ENCODE measurements around the gene ODAD2.

Gene ODAD2

DNA sequence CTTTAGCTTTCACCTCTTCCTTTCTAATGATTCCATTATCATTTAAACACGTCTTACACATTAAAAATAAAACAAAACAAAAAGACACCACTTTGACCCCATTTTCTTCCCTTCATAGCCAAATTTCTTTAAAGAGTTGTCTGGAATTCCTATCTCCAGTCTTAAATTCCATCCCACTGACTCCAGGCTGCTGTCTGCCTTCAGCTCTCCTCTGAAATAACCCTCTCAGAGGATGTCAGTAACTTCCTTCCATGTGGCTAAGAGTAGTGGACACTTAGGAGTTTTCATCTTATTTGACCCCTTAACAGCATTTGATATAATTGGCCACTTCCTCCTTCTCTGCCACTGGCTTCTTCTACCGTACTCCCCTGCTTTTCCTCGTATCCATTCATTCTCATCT is 183.6 kb downstream of the ODAD2 start:
- Histone ChIP-seq H3K36me3 (ENCODE audit: control insufficient read depth, insufficient read depth, low read length) (no peaks in the 10 kb centered on the region), H3K4me3 (ENCODE audit: low read depth, low read length) (no peak overlapping the region), H3K9me3 (ENCODE audit: control insufficient read depth, insufficient read depth, low read length) (no peaks in the 10 kb centered on the region), H3K27me3 (ENCODE audit: control insufficient read depth, insufficient read depth, low read length) (no peaks in the 10 kb centered on the region), H3K9ac (ENCODE audit: low read depth, low read length) (no peak overlapping the region), H3K27ac (ENCODE audit: low read depth, low read length) (no peak overlapping the region), H3K4me1 (ENCODE audit: control insufficient read depth, insufficient read depth, low read length) (peaks cover 8% of the 10 kb centered on the region)

DNA sequence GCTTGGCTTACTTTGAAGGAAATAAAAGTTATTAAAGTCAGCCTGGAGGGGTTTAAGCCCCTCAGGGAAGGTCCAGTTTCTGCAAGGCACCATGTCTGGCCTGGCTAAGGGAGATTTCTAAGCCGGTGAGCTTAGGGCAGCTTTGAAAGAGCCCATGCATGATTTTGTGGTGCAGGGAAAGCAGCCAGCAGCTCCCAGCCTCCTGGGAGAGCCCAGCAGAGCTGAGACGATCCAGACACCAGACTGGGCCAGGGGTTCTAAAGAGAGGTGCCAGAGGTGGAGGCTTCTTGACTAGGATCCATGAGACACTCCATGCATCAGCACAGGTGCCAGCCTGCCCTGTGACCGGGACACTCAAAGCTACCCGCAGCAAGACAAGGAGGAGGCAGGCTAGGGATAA is 193.7 kb downstream of the ODAD2 start:
- no peak overlapping the region for H3K27ac ChIP-seq (ENCODE audit: low read depth, low read length)
- no peak overlapping the region for H3K9ac ChIP-seq (ENCODE audit: low read depth, low read length)
- H3K4me1 ChIP-seq (ENCODE audit: control insufficient read depth, insufficient read depth, low read length) = peaks cover 4% of the 10 kb centered on the region; the same call in 1 of the 2 replicates
- no peaks in the 10 kb centered on the region for H3K9me3 ChIP-seq (ENCODE audit: control insufficient read depth, insufficient read depth, low read length)
- H3K27me3 ChIP-seq (ENCODE audit: control insufficient read depth, insufficient read depth, low read length) = no peaks in the 10 kb centered on the region
- no peak overlapping the region for H3K4me3 ChIP-seq (ENCODE audit: low read depth, low read length)
- H3K36me3 ChIP-seq (ENCODE audit: control insufficient read depth, insufficient read depth, low read length) = no peaks in the 10 kb centered on the region

DNA sequence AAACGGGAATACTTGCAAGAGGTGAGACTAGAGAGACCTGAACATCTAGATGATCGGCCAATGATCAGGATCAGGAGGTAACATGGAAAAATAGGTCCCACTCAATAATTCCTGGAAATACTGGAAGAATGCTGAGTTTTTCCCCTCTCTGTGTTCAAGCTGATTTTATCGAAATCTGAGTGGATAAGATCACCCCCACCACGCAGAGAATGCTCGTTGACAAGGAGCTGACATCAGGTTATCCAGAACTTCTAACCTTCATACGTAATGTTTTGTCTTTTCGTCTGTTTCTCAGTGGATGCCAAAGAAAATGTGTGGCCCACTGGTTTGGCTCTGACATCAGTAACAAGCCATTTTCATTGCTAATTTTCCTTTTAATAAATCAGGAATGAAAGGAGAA is 194.7 kb downstream of the ODAD2 start:
- Histone ChIP-seq H3K4me1 (ENCODE audit: control insufficient read depth, insufficient read depth, low read length) (peaks cover 8% of the 10 kb centered on the region; the same call in 1 of the 2 replicates), H3K36me3 (ENCODE audit: control insufficient read depth, insufficient read depth, low read length) (no peaks in the 10 kb centered on the region), H3K27ac (ENCODE audit: low read depth, low read length) (no peak overlapping the region), H3K9ac (ENCODE audit: low read depth, low read length) (no peak overlapping the region), H3K27me3 (ENCODE audit: control insufficient read depth, insufficient read depth, low read length) (no peaks in the 10 kb centered on the region), H3K4me3 (ENCODE audit: low read depth, low read length) (no peak overlapping the region), H3K9me3 (ENCODE audit: control insufficient read depth, insufficient read depth, low read length) (no peaks in the 10 kb centered on the region)

DNA sequence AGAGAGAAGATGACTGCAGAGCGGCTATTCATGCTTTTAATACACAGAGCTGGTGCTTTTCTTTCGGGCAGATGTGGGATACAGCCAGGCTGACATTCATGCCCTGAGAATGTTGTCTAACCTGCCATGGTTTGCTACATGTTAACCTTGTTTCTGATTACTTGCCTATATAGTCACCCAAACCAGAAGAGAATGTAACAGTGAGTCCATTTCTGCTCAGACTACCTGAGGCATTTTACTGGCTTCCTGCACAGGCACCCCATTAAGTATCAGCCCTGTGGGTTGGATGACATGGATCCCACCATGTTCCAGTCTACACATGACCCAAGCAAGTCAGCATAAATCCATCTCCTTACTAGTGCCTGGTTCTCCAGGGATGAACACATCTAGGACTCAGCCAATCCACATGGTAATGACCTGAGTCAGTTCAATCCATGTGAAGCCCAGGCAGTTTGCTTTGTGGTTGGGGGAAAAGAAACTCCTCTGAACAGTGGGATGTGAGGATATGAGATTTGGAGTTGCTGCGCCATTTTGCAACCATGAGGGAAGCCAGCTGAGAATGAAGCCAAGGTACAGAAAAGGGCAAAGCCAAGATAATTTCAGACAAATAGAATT is 197.6 kb downstream of the ODAD2 start:
- no peaks in the 10 kb centered on the region for H3K36me3 ChIP-seq (ENCODE audit: control insufficient read depth, insufficient read depth, low read length)
- H3K9me3 ChIP-seq (ENCODE audit: control insufficient read depth, insufficient read depth, low read length) = no peaks in the 10 kb centered on the region
- no peaks in the 10 kb centered on the region for H3K27me3 ChIP-seq (ENCODE audit: control insufficient read depth, insufficient read depth, low read length)
- no peak overlapping the region for H3K4me3 ChIP-seq (ENCODE audit: low read depth, low read length)
- H3K4me1 ChIP-seq (ENCODE audit: control insufficient read depth, insufficient read depth, low read length) = peaks cover 8% of the 10 kb centered on the region; the same call in 1 of the 2 replicates
- no peak overlapping the region for H3K27ac ChIP-seq (ENCODE audit: low read depth, low read length)
- H3K9ac ChIP-seq (ENCODE audit: low read depth, low read length) = no peak overlapping the region

DNA sequence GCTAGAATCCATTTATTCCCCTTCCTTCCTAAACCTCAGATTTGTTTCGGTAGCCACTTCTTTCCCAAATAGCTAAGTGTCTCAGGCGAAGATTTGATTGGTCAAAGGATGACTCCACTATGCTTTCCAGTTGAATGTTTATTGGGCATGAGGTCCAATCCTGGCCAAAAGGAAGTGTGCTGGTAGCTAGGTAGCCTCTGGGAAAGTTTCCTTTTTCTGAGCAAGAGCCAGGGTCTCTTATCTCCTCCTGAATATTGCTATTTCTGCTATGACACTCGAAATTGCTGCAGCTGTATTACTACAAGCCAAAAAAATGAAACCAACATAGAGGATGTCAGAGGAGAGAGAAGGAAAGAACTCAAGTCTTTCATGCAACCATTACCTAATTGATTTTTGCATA is 199.8 kb downstream of the ODAD2 start:
- Histone ChIP-seq H3K27me3 (ENCODE audit: control insufficient read depth, insufficient read depth, low read length) (no peaks in the 10 kb centered on the region), H3K4me1 (ENCODE audit: control insufficient read depth, insufficient read depth, low read length) (peaks cover 8% of the 10 kb centered on the region; the same call in 1 of the 2 replicates), H3K9me3 (ENCODE audit: control insufficient read depth, insufficient read depth, low read length) (no peaks in the 10 kb centered on the region), H3K9ac (ENCODE audit: low read depth, low read length) (no peak overlapping the region), H3K36me3 (ENCODE audit: control insufficient read depth, insufficient read depth, low read length) (no peaks in the 10 kb centered on the region), H3K27ac (ENCODE audit: low read depth, low read length) (no peak overlapping the region), H3K4me3 (ENCODE audit: low read depth, low read length) (no peak overlapping the region)

DNA sequence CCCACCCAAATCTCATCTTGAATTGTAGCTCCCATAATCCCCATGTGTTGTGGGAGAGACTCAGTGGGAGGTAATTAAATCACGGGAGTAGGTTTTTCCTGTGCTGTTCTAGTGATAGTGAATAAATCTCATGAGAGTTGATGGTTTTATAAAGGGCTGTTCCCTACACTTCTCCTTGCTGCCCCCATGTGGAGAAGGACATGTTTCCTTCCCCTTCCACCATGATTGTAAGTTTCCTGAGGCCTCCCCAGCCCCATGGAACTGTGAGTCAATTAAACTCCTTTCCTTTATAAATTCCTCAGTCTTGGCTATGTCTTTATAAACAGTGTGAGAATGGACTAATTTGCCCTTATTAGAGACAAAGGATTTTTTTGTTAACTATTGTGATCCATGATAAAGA is 204.7 kb downstream of the ODAD2 start:
- Histone ChIP-seq H3K36me3 (ENCODE audit: control insufficient read depth, insufficient read depth, low read length) (no peaks in the 10 kb centered on the region), H3K27me3 (ENCODE audit: control insufficient read depth, insufficient read depth, low read length) (no peaks in the 10 kb centered on the region), H3K9me3 (ENCODE audit: control insufficient read depth, insufficient read depth, low read length) (no peaks in the 10 kb centered on the region), H3K4me3 (ENCODE audit: low read depth, low read length) (no peak overlapping the region), H3K9ac (ENCODE audit: low read depth, low read length) (no peak overlapping the region), H3K4me1 (ENCODE audit: control insufficient read depth, insufficient read depth, low read length) (0 out of 2 replicates have a peak, but pooled peaks cover under 1% of the 10 kb centered on the region), H3K27ac (ENCODE audit: low read depth, low read length) (no peak overlapping the region)

DNA sequence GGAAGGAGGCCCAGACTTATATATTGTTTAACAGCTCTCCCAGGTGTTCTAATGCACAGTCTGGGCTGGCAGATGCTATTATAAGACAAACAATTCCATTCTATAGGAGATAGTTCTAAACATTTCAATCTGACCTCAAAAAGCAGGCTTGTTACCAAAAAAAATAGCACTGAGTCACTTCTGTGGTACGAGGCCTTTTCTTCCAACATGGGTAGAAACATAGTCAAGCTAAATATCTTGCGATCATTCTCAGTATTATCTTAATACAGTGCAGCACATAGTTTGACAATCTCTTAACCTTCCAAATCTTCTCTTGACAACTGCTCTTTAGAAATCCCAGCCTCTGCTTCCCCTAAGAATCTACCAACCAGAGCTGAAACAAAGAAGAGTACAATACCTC is 206.7 kb downstream of the ODAD2 start:
- Histone ChIP-seq H3K9ac (ENCODE audit: low read depth, low read length) (no peak overlapping the region), H3K36me3 (ENCODE audit: control insufficient read depth, insufficient read depth, low read length) (no peaks in the 10 kb centered on the region), H3K9me3 (ENCODE audit: control insufficient read depth, insufficient read depth, low read length) (no peaks in the 10 kb centered on the region), H3K4me3 (ENCODE audit: low read depth, low read length) (no peak overlapping the region), H3K27me3 (ENCODE audit: control insufficient read depth, insufficient read depth, low read length) (no peaks in the 10 kb centered on the region), H3K27ac (ENCODE audit: low read depth, low read length) (no peak overlapping the region), H3K4me1 (ENCODE audit: control insufficient read depth, insufficient read depth, low read length) (peaks cover 9% of the 10 kb centered on the region; the same call in 1 of the 2 replicates)

DNA sequence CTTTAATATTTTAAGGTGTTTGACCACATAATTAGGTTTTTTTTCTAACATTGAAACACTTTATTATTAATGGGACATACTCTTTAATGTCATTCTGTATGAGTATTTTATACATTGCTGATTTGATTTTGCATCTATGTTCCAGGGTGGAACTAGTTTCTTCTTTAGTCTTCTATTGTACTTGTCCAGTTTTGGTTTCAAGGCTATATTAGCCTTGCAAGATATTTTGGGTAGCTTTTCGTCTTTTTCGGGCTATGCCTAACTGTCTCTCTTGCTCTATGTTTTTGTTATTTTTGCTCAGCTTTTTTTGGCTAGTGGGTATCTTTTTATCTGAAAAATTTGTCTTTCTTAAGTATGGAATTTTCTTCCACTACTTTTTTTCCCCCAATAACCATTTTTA is 214.6 kb downstream of the ODAD2 start:
- Histone ChIP-seq H3K27me3 (ENCODE audit: control insufficient read depth, insufficient read depth, low read length) (no peaks in the 10 kb centered on the region), H3K4me1 (ENCODE audit: control insufficient read depth, insufficient read depth, low read length) (peaks cover 9% of the 10 kb centered on the region; the same call in 1 of the 2 replicates), H3K36me3 (ENCODE audit: control insufficient read depth, insufficient read depth, low read length) (no peaks in the 10 kb centered on the region)

DNA sequence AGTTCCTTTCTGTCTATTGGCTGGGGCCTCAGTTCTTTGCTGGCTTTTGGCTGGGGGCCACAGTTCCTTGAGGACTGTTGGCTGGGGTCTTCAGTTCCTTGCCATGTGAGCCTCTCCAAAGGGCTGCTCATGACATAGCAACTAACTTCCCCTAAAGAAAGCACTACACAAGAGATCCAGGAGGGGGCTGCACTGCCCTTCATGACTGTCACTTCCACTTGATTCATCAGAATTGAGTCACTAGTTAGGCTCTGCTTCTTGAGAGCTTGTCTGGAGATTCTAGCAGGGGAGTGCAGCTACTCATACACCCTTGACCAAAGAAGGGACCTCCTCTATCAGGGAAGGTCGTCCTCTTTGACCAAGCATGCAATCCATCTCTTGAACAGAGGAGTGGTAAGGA is 215.2 kb downstream of the ODAD2 start:
- peaks cover 3% of the 10 kb centered on the region; the same call in 1 of the 2 replicates for H3K4me1 ChIP-seq (ENCODE audit: control insufficient read depth, insufficient read depth, low read length)
- no peaks in the 10 kb centered on the region for H3K27me3 ChIP-seq (ENCODE audit: control insufficient read depth, insufficient read depth, low read length)
- no peaks in the 10 kb centered on the region for H3K36me3 ChIP-seq (ENCODE audit: control insufficient read depth, insufficient read depth, low read length)
- no peak overlapping the region for H3K4me3 ChIP-seq (ENCODE audit: low read depth, low read length)
- no peak overlapping the region for H3K9ac ChIP-seq (ENCODE audit: low read depth, low read length)
- no peaks in the 10 kb centered on the region for H3K9me3 ChIP-seq (ENCODE audit: control insufficient read depth, insufficient read depth, low read length)
- H3K27ac ChIP-seq (ENCODE audit: low read depth, low read length) = no peak overlapping the region

More for the DNA sequence above, 214.6 kb downstream of the ODAD2 start:
- Histone ChIP-seq H3K9ac (ENCODE audit: low read depth, low read length) (no peak overlapping the region), H3K4me3 (ENCODE audit: low read depth, low read length) (no peak overlapping the region), H3K9me3 (ENCODE audit: control insufficient read depth, insufficient read depth, low read length) (no peaks in the 10 kb centered on the region), H3K27ac (ENCODE audit: low read depth, low read length) (no peak overlapping the region)

DNA sequence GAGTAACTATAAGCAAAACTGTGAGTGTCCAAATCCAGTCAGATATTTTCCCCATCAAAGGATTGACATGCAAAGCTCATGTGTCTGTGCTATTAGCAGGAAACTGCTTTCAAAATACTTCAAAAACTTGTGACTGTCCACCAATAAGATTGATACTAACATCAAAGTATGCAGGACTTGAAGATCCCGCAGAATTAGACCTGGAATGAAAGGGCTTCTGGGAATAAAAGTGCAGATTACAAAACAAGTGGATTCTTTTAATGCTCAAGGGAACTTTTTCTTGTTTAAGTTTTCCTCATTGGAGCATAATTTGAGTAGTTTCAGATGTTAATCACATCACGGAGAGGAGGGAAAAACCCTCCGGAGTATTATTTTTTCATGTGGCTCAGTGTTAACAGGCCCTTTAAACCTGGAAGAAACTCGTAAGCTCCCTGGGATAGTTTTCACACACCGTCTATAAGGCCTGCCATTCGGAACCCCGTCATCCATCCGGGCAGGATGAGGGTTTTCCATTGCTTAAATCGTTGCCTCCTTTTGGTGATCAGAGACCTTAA is 219.3 kb downstream of the ODAD2 start:
- no peaks in the 10 kb centered on the region for H3K36me3 ChIP-seq (ENCODE audit: control insufficient read depth, insufficient read depth, low read length)
- no peaks in the 10 kb centered on the region for H3K9me3 ChIP-seq (ENCODE audit: control insufficient read depth, insufficient read depth, low read length)
- H3K4me3 ChIP-seq (ENCODE audit: low read depth, low read length) = no peak overlapping the region
- no peak overlapping the region for H3K9ac ChIP-seq (ENCODE audit: low read depth, low read length)
- no peaks in the 10 kb centered on the region; the same call in 1 of the 2 replicates for H3K27me3 ChIP-seq (ENCODE audit: control insufficient read depth, insufficient read depth, low read length)
- H3K27ac ChIP-seq (ENCODE audit: low read depth, low read length) = no peak overlapping the region
- H3K4me1 ChIP-seq (ENCODE audit: control insufficient read depth, insufficient read depth, low read length) = peaks cover 8% of the 10 kb centered on the region

DNA sequence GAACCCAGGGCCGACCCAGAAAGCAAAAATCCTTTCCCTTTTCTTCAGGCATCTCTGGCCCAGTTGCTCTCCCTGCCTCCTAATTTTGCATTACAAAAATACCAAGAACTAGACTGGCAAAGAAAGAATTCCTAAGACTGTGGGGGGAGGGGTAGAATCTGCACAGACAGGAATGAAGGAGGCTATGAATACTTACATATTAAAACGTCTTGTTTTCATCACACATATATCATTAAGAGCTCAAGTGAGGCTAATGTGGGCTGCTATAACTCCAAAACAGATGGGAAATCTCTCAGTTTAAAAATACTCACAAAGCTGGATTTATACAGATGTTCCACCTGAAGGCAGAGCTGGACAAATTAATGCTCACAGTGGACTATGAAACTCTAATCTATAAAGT is 224.0 kb downstream of the ODAD2 start:
- no peak overlapping the region for H3K4me3 ChIP-seq (ENCODE audit: low read depth, low read length)
- H3K9ac ChIP-seq (ENCODE audit: low read depth, low read length) = no peak overlapping the region
- no peaks in the 10 kb centered on the region for H3K9me3 ChIP-seq (ENCODE audit: control insufficient read depth, insufficient read depth, low read length)
- peaks cover 16% of the 10 kb centered on the region for H3K4me1 ChIP-seq (ENCODE audit: control insufficient read depth, insufficient read depth, low read length)
- no peak overlapping the region for H3K27ac ChIP-seq (ENCODE audit: low read depth, low read length)
- H3K36me3 ChIP-seq (ENCODE audit: control insufficient read depth, insufficient read depth, low read length) = no peaks in the 10 kb centered on the region
- H3K27me3 ChIP-seq (ENCODE audit: control insufficient read depth, insufficient read depth, low read length) = no peaks in the 10 kb centered on the region; the same call in 1 of the 2 replicates
